ACHN (cell line): ENCODE measurements around the gene DENND1A.
"Not testable (repeated sequence)": the region's sequence is repeated elsewhere in the genome, so short reads cannot be mapped to it uniquely, and the experiment has no call there.

Source experiments
- DNase-seq: peaks from one replicate; pipeline ENCODE4 v3.0.0-alpha.2; 2015
- in situ Hi-C: cut with HindIII; loops from 2 replicates; pipeline ENCODE4 v1.10.0; 2017; ENCODE audit warnings: low sequenced_read_pairs, low pct_ligation_motif_present, low pct_unique_long_range_greater_than_20kb

The DENND1A gene

DNA sequence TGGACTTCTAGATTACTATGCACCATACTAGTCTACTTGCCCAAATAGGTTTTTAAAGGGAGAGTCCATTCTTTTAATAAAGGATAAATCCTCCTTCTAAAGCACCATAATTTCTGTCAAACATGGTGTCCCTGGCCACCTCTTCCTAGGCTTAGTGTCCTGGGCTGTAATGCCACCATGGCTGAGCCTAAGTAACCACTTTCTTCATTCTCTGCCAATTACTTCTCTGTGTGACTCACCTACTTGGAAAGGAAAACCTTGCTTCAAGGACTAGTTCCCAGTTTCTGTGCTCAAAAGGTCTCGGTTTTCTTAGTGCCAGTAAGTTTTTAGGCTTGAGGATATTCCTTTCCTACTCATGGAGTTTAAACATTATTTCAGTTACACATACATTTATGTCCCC, 273.4 kb downstream of the DENND1A start:
- in situ Hi-C loops, result no loop called here

DNA sequence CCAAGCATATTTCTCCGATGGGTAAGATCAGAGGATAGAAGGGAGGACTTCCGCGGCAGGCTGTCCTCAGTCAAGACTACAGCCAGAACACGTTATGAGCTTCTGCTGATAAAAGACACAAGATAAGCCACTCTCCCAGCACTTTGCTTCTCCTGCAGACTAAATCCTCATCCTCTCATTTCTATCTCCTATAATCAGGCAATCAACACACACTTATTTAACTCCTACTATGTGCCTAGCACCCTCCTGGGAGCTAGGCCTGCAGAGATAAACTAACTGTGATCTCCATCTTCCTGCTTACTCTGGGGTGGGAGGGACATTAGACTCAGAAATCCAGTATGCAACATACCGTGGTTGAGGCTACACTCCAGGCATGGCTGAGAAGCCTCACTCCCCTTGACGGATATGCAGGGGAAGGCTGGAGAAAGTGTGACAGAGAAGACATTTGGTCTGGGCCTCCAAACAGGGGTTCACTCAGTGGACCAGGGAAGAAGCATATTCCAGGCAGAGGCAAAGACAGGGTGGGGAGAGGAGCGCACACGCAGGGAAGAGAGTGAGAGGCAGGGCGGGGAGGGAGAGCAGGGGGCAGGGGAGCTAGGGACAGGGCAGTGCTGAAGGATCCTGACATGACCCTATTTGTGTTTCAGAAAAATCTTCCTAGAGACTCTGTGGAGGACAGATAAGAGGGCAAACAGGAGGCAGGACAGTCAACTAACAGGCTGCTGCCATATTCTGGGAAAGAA, 274.1 kb downstream of the DENND1A start:
- in situ Hi-C loops, result no loop called here
- no peak for DNase-seq

More for the DNA sequence above, 273.4 kb downstream of the DENND1A start:
- no peak for DNase-seq

DNA sequence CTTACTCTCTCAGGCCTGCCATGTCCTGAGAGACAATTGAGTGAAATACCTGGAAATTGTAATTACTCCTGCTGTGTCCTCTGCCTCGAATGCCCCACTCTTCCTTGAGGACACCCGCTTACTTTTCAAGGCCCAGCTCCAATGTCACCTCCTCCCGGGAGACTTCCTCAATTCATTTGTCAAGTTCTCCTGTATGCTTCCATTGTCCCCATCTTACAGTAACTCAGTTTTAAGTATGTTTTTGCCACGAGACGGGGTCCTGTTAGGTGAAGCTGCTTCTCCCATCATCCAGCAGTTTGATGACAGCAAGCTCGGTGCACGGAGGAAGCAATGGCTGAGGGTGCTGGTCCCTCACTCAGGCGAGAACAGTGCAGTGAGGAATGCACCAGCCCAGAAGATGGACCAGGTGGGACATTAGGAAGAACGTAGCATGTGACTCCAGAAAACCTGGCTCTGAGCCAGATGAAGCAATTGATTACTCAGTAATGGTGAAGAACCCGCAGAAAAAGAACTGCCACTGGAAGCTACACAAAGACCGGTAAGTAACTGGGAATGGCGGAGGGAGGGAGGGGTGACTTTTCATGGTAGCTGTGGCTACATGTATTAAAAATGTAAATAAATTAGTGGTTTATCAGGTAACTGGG, 274.8 kb downstream of the DENND1A start:
- no peak for DNase-seq
- in situ Hi-C loops, result no loop called here

DNA sequence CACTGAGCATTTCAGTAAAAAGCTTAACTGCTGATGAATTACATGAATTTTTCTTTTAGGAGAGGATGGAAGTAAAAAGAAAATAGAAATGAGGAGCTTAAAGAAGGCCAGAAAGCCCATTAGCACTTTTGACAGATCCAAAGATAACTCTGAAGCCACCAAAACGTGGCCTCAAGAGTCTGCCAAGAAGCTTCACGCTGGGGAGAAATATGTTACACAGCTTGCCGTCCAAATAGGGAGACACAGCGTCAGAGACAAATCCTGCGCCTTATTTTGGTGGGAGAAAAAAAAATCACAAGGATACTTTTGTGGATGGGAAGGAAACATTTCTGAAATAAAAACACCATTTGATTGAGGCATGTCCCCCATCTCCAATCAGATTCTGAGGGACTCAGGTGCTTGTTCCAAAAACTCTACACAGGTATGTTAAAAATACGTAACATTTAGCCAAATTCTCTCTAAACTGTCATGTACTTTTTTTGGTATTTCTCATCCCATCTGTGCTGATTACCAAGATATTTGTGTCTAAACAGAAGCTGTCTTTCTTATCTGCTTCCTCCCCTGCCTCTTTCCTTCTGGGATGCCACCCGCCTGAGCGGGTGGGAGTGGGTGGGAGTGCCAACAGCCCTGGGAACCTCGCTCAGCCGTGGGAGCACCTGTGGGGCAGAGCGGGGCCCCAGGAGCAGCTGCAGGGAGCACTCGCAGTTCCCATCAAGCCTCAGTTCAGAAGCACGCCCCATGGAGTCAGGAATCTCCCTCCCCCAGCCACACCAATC, 275.5 kb downstream of the DENND1A start:
- in situ Hi-C loops, result no loop called here

DNA sequence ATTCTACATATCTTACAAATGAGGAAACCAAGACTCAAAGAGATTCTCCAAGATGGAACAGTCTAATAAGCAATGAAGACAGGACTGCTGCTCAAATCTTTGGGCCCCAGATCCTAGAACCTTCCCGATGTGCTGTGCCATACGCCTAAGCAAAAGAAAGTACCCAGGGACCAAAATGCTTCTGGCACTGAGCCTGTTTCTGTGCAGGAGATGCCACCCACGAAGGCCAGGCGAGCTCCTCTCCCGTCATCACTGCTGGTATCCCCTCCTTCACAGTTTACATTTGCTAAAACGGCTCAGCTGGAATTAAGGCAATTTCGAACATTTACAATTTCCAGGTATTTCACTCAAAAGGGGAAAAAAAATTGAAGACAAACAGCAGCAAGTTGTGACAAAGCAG, 277.5 kb downstream of the DENND1A start:
- DNase-seq, result no peak
- in situ Hi-C loops, result no loop called here

More for the DNA sequence above, 275.5 kb downstream of the DENND1A start:
- no peak for DNase-seq

DNA sequence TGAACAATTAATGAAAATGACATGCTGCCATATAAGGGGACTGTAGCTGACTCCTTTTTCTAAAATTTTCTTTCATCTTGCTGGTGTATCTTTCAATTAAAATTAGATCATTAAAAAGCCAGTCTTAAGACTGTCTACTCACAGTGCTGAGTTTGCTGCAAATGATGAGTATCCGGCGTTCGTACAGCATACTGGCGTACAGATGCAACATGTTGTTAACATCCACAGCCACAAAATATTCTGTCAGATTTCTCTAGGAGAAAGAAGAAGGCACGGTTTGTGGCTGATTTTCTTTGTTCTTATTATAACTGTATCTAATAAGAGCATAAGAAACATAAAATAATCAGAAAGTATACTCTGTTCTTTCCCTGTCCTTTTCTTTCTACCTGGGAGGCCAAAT, 278.1 kb downstream of the DENND1A start:
- in situ Hi-C loops, result no loop called here
- DNase-seq, result no peak

DNA sequence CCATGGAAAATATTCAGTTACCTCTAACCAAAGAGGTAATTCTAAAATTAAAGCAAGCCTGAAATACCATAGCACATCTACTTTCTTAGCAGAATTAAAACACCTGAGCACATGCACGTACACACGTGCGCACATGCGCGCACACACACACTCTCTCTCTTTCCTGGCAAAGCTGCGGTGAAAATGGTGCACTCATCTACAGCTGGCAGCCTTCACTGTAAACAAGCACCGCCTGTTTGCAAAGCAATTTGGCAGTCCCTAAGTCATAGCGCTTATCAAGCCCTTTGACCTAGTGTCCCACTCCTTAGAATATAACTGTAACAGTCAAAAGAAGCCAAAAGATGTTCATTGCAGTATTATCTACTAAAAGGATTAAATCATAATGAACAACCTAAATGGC, 278.7 kb downstream of the DENND1A start:
- in situ Hi-C loops, result no loop called here

DNA sequence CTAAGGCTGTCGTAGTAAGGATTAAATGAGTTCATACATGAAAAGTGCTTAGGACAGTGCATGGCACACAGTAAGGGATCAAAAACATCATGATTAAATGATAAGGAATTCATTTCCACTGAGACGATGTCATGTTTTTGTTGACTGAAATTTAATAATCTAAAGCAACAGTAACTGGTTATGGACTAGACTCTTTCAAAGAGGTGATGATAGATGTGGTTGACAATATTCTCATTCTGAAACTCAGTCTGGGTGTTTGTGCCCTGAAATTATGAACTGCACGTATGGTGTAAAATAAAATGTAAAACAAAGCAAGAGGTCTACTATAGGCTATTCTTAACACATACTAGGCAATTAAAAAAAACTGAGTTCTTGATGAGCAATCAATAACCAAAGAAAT, 280.0 kb downstream of the DENND1A start:
- DNase-seq, result no peak
- in situ Hi-C loops, result no loop called here

More for the DNA sequence above, 278.7 kb downstream of the DENND1A start:
- no peak for DNase-seq

DNA sequence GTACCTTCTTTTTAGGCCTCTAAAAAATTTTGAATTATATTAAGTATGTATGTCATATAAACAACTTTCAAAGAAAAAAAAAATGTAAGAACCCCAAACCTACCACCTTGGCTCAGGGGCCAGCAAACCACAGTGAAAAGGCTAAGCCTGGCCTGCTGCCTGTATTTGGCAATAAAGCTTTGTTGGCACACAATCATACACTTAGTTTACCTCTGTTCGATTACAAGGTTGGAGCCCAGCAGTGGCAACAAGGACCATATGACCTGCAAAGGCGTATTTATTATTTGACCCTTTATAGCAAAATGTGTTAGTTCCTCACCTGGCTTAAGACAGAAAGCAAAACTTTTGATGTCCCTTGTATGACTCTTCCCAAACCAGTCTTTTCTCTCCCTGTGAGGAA, 282.8 kb downstream of the DENND1A start:
- in situ Hi-C loops, result no loop called here

DNA sequence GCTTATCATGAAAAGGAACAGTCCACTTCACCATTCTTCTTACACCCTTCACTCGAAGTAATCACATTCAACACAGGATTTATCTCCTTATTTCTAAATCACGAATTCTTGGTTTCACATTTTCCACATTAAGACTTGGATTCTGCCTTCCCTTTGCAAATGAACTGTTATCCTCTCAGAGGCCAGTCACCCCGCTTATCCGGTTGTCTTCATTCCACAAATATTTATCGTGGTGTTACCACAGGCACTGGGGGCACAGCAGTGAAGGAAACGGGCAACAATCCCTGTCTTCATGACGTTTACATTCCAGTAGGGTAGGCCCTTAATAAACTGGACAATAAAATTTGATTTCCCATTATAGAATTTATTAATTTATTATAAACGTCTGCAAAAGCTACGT, 284.2 kb downstream of the DENND1A start:
- no peak for DNase-seq
- in situ Hi-C loops, result no loop called here

More for the DNA sequence above, 282.8 kb downstream of the DENND1A start:
- no peak for DNase-seq

DNA sequence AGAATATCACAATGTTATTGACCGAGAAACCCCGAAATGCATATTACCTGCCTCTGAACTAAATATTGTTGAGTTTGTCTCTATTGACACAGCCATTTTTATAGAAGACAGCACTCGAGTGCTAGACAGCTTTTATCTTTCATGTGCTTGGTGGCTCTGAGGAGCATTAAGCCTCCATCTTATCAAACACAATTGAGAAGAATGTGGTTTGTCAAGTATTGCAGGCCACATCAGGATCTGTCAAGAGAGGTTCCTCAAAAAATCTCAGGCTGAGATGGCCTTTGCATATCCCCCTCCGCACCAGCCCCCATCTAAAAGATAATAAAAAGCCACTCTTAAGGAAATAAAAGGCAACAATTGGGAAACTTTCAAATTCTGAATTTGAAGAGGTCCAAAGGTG, 284.8 kb downstream of the DENND1A start:
- no peak for DNase-seq
- in situ Hi-C loops, result no loop called here

DNA sequence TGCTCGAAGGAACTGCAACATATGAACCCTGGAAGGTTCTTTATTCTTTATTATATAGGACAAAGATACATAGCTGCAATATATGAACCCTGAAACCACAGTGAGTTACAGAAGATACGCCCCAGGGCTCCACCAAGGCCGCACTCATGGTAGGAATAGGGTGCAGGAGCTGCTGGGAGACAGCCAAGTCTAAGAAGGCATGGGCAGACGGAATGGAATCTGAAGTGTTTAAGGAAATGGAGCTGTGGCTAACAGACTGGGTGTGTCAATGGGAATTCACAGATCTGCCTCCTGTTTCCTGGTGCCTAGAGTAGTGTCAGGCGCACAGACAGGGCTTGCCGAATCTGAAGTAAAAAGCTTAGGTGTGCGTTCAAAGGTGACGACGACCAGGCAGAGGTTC, 286.4 kb downstream of the DENND1A start:
- no peak for DNase-seq
- in situ Hi-C loops, result no loop called here

DNA sequence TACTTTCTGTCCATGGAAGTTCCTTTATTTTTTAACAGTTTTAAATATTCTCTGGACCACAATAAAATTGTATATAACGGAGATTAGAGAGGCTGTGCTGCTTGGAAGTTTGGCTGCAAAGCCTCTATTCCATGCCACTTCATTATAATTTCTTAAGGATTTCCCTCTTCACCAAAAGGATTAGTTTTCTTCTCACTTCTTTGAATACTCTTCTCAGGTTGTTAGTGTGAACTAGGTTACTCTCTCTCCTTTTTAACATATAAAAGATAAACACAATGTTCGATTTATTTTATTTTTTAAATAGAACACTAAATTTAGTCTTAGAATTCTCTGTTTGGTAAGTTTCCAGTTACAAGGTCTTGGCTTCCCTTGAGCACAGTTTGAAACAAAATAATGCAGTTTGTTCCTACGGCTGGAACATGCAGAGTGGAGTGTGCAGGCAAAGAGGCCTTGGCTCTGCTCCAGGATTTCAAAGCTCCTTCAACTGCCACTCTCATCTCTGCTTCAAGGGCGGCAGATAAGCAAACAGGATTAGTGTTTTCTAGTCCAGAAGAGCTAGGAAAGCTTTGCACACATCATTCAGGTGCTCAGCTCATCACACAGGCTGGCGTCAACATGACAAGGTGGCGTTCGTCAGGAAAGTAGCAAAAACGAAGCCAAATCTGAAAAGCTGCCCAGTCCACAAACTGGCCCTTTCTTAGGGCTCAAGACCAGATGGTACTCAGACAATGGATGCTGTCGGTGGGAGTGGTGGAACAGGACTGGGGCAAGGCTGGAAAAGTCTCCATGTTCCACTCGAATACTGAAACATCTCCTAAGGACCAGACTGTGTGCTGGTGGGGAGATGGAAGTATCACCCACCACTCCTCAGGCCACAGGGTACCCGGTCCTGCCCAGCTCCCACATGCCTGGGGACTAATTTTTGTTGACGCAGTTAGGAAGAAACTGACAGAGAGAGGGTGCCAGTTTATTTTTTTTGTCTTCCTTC, 287.3 kb downstream of the DENND1A start:
- DNase-seq, result no peak
- in situ Hi-C loops, result no loop called here

DNA sequence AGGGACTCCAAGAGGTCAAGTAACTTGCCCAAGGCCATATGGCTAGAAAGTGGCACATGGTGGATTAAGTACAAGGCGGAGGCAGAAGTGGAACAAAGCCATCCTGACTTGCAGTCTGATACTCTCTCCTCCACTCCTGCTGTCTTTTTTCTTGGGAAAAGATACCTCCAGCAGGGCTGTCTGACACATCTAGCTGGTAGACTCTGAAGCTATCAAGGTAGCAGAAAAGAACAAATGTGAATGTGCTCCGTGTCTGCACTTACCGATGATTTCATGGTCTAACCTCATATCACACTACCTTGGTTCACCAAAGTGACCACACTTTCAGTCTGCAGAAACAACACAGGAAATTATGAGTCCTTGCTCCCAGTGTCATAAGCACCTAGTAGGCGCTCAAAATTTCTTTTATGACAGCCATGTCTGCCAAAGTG, 289.1 kb downstream of the DENND1A start:
- no peak for DNase-seq
- in situ Hi-C loops, result no loop called here

DNA sequence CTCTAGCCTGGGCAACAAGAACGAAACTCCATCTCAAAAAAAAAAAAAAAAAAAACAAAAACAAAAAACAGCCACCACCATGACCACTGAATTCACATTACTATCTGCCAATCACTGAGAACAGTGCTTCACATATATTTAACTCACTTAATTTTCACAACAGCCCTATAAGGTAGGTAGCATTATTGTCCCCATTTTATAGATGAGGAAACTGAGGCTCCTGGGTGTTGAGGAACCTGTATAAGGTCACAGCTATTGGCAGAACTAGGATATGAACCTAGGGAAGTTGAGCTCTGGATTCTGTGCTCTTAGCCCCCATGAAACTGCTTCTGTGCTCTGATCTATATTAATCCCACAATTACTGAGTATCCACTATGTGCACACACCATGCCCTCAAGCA, 290.2 kb downstream of the DENND1A start:
- no peak for DNase-seq
- in situ Hi-C loops, result no loop called here

DNA sequence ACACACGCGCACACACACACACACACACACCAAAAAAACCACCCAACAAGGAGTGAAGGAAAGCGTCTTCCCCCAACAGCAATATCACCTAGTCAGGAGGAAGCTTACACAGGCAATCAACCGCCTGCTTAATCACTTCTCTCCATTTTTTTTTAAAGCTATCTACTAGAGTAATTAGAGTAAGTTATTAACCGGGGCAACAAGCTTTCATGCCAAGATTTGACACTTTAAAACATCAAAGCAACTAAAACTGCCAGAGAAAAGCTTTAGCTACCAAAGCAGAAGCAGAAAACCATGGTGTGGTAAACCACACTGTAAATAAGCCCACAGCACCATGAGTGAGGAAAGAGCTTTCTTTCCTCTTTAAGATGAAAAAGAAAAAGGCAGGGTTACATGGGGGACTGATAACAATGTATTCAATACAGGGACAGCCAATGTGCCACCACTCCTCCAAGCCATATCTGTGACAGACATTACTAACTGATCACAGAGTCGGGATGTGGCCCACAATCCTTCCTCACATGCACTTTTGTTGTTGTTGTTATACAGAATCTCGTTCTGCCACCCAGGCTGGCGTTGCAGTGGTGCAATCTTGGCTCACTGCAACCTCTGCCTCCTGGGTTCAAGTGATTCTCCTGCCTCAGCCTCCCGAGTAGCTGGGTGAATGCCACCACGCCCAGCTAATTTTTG, 291.8 kb downstream of the DENND1A start:
- no peak for DNase-seq
- in situ Hi-C loops, result no loop called here

DNA sequence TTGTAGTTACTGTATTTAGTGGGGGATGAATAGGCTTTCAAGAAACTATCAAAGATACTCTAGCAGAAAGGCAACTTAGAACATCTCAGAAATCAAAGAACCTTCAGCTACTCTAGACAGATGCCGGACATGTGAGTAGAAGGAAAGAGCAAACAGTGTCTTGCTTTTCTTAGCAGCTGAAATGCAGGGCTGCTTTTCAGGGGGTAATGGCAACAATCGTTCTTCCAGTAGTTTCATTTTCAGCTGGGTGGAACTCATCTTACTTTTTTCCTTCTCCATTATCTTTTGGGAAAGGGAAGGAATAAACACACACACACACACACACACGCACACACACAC, 292.4 kb downstream of the DENND1A start:
- in situ Hi-C loops, result no loop called here
- DNase-seq, result no peak

DNA sequence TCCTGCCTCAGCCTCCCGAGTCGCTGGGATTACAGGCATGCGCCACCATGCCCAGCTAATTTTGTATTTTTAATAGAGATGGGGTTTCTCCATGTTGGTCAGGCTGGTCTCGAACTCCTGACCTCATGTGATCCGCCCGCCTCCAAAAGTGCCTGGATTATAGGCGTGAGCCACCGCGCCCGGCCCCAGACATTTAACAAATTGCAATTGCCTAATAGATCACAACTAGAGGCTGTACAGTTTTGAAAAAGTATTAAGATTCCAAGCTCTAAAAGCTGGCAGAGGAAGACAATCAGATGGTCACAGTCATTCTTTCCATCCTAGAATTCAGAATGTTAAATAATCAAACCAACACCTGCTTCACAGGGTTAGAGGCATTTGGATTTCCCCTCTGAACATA, 293.1 kb downstream of the DENND1A start:
- in situ Hi-C loops, result not testable (repeated sequence)

More for the DNA sequence above, 293.1 kb downstream of the DENND1A start:
- not testable (repeated sequence) for DNase-seq
